BLaER1 treated with 17β-estradiol and CSF1 and Interleukin-3, amounts not matched to agents 10 nM and 100 nM (cell line): Measurements from ENCODE around the gene STK4.
"Not testable (repeated sequence)": the region's sequence is repeated elsewhere in the genome, so short reads cannot be mapped to it uniquely, and the experiment has no call there.

Experiments
- H3K27ac ChIP-seq, 11 experiments: shearing (Covaris generic); formaldehyde crosslinking; 2 replicates each; pipeline ENCODE4 v1.8.1; 2022
- H3K27me3 ChIP-seq, 11 experiments: shearing (Covaris generic); formaldehyde crosslinking; 2 replicates each; pipeline ENCODE4 v1.8.1; 2022
- H3K36me3 ChIP-seq, 11 experiments: shearing (Covaris generic); formaldehyde crosslinking; 2 replicates each; pipeline ENCODE4 v1.8.1; 2022
- H3K4me1 ChIP-seq, 10 experiments: shearing (Covaris generic); formaldehyde crosslinking; 2 replicates each; pipeline ENCODE4 v1.8.1; 2022
- H3K4me2 ChIP-seq, 11 experiments: shearing (Covaris generic); formaldehyde crosslinking; 2 replicates each; pipeline ENCODE4 v1.8.1; 2022
- H3K4me3 ChIP-seq, 10 experiments: shearing (Covaris generic); formaldehyde crosslinking; 2 replicates each; pipeline ENCODE4 v1.8.1; 2022
- H3K9ac ChIP-seq, 11 experiments: shearing (Covaris generic); formaldehyde crosslinking; 2 replicates each; pipeline ENCODE4 v1.8.1; 2022
- H3K9me3 ChIP-seq, 11 experiments: shearing (Covaris generic); formaldehyde crosslinking; replicated peaks in 1 of 11; 2 replicates each; pipeline ENCODE4 v1.8.1; 2022
- H4K20me1 ChIP-seq, 11 experiments: shearing (Covaris generic); formaldehyde crosslinking; 2 replicates each; pipeline ENCODE4 v1.8.1; 2022
- Cebpa-rat ChIP-seq, 11 experiments: shearing (Covaris generic); IDR thresholded peaks; 2 replicates each; pipeline ENCODE4 v1.8.1; 2022

The STK4 gene

GRCh38 chr20:45019762-45020123 is 53.4 kb downstream of the STK4 start:
- H3K27ac ChIP-seq = no peak overlapping the region
- no peak overlapping the region for H3K9ac ChIP-seq
- no peak overlapping the region for H3K4me2 ChIP-seq
- TF ChIP-seq Cebpa-rat (IDR thresholded peaks at IDR 0.05) = no peak
- H3K36me3 ChIP-seq = peaks cover 53 to 97% (median 90%) of the 10 kb centered on the region in 11 experiments
- H3K9me3 ChIP-seq = no peaks in the 10 kb centered on the region
- no peak overlapping the region for H3K4me3 ChIP-seq
- peaks cover 0 to 84% (median 5%) of the 10 kb centered on the region in 11 experiments; a peak in 8 of 22 replicates for H4K20me1 ChIP-seq
- no peaks in the 10 kb centered on the region for H3K27me3 ChIP-seq
- no peaks in the 10 kb centered on the region for H3K4me1 ChIP-seq

- Histone ChIP-seq H3K27me3 (no peaks in the 10 kb centered on the region), H3K4me2 (no peak overlapping the region), H3K27ac (no peak overlapping the region), H3K9ac (no peak overlapping the region), H4K20me1 (peaks cover 0 to 78% (median 5%) of the 10 kb centered on the region in 11 experiments; a peak in 7 of 22 replicates), H3K36me3 (peaks cover 54 to 97% (median 90%) of the 10 kb centered on the region in 11 experiments), H3K4me3 (no peak overlapping the region), H3K4me1 (no peaks in the 10 kb centered on the region), H3K9me3 (no peaks in the 10 kb centered on the region)
- no peak for TF ChIP-seq Cebpa-rat (IDR thresholded peaks at IDR 0.05)
These were observed 54.0 kb downstream of the STK4 start for GRCh38 chr20:45020236-45020886.

GRCh38 chr20:45021631-45022030 is 55.3 kb downstream of the STK4 start:
- no peak overlapping the region for H3K4me3 ChIP-seq
- no peak overlapping the region for H3K27ac ChIP-seq
- TF ChIP-seq Cebpa-rat (IDR thresholded peaks at IDR 0.05) = no peak
- no peak overlapping the region for H3K4me2 ChIP-seq
- no peaks in the 10 kb centered on the region for H3K4me1 ChIP-seq
- no peaks in the 10 kb centered on the region for H3K27me3 ChIP-seq
- H3K9ac ChIP-seq = no peak overlapping the region
- H3K36me3 ChIP-seq = peaks cover 54 to 97% (median 90%) of the 10 kb centered on the region in 11 experiments
- peaks cover 0 to 75% (median 5%) of the 10 kb centered on the region in 11 experiments; a peak in 6 of 22 replicates for H4K20me1 ChIP-seq
- no peaks in the 10 kb centered on the region for H3K9me3 ChIP-seq

GRCh38 chr20:45023140-45023539 is 56.8 kb downstream of the STK4 start:
- H3K4me1 ChIP-seq, H3K9ac ChIP-seq, H3K27ac ChIP-seq, H3K9me3 ChIP-seq, H3K4me2 ChIP-seq, H3K27me3 ChIP-seq, H3K4me3 ChIP-seq: not testable (repeated sequence)
- H3K36me3 ChIP-seq = peaks cover 55 to 97% (median 90%) of the 10 kb centered on the region in 11 experiments
- H4K20me1 ChIP-seq = peaks cover 0 to 73% (median 5%) of the 10 kb centered on the region in 11 experiments; a peak in 8 of 22 replicates

- Histone ChIP-seq H3K4me1 (no peaks in the 10 kb centered on the region), H3K4me3 (no peak overlapping the region), H3K36me3 (peaks cover 84 to 99% (median 96%) of the 10 kb centered on the region in 11 experiments), H3K27me3 (no peaks in the 10 kb centered on the region), H3K9me3 (peaks cover 0 to 8% (median 0%) of the 10 kb centered on the region in 11 experiments; a peak in 5 of 22 replicates), H3K9ac (no peak overlapping the region), H3K27ac (no peak overlapping the region), H3K4me2 (no peak overlapping the region), H4K20me1 (peaks cover 0 to 71% (median 0%) of the 10 kb centered on the region in 11 experiments; a peak in 8 of 22 replicates)
- TF ChIP-seq Cebpa-rat (IDR thresholded peaks at IDR 0.05) = no peak
These were observed 62.3 kb downstream of the STK4 start for GRCh38 chr20:45028424-45029136.

GRCh38 chr20:45029884-45030283 is 63.6 kb downstream of the STK4 start:
- H3K4me1 ChIP-seq = no peaks in the 10 kb centered on the region
- H3K9ac ChIP-seq = no peak overlapping the region
- H3K9me3 ChIP-seq = peaks cover 0 to 8% (median 0%) of the 10 kb centered on the region in 11 experiments; a peak in 5 of 22 replicates
- H3K27ac ChIP-seq = no peak overlapping the region
- H3K4me2 ChIP-seq = no peak overlapping the region
- H3K36me3 ChIP-seq = peaks cover 81 to 97% (median 92%) of the 10 kb centered on the region in 11 experiments
- H4K20me1 ChIP-seq = peaks cover 0 to 68% (median 0%) of the 10 kb centered on the region in 11 experiments; a peak in 8 of 22 replicates
- H3K27me3 ChIP-seq = no peaks in the 10 kb centered on the region
- H3K4me3 ChIP-seq = no peak overlapping the region
- no peak for TF ChIP-seq Cebpa-rat (IDR thresholded peaks at IDR 0.05)

GRCh38 chr20:45032276-45032675 is 66.0 kb downstream of the STK4 start:
- TF ChIP-seq Cebpa-rat (IDR thresholded peaks at IDR 0.05) = no peak
- H4K20me1 ChIP-seq = peaks cover 0 to 70% (median 13%) of the 10 kb centered on the region in 11 experiments; a peak in 10 of 22 replicates
- peaks cover 0 to 8% (median 0%) of the 10 kb centered on the region in 11 experiments; a peak in 5 of 22 replicates for H3K9me3 ChIP-seq
- peaks cover 9 to 21% (median 17%) of the 10 kb centered on the region in 10 experiments; a peak in 19 of 20 replicates for H3K4me1 ChIP-seq
- no peak overlapping the region for H3K4me3 ChIP-seq
- H3K4me2 ChIP-seq = no peak overlapping the region
- peaks cover 58 to 90% (median 79%) of the 10 kb centered on the region in 11 experiments for H3K36me3 ChIP-seq
- no peaks in the 10 kb centered on the region for H3K27me3 ChIP-seq
- H3K27ac ChIP-seq = no peak overlapping the region
- H3K9ac ChIP-seq = no peak overlapping the region

- H3K4me3 ChIP-seq = no peak overlapping the region
- H3K9ac ChIP-seq = no peak overlapping the region
- TF ChIP-seq Cebpa-rat (IDR thresholded peaks at IDR 0.05) = no peak
- H3K4me1 ChIP-seq = peaks cover 9 to 23% (median 17%) of the 10 kb centered on the region in 10 experiments; a peak in 19 of 20 replicates
- H3K27me3 ChIP-seq = no peaks in the 10 kb centered on the region
- peaks cover 0 to 66% (median 13%) of the 10 kb centered on the region in 11 experiments; a peak in 10 of 22 replicates for H4K20me1 ChIP-seq
- H3K36me3 ChIP-seq = peaks cover 55 to 90% (median 75%) of the 10 kb centered on the region in 11 experiments
- H3K4me2 ChIP-seq = no peak overlapping the region
- H3K27ac ChIP-seq = no peak overlapping the region
- H3K9me3 ChIP-seq = peaks cover 0 to 8% (median 0%) of the 10 kb centered on the region in 11 experiments; a peak in 5 of 22 replicates
These were observed 66.5 kb downstream of the STK4 start for GRCh38 chr20:45032781-45033180.

- H3K27ac ChIP-seq = no peak overlapping the region
- no peak overlapping the region for H3K4me2 ChIP-seq
- H3K9ac ChIP-seq = no peak overlapping the region
- no peak overlapping the region for H3K4me3 ChIP-seq
- peaks cover 9 to 39% (median 18%) of the 10 kb centered on the region in 10 experiments; a peak in 19 of 20 replicates for H3K4me1 ChIP-seq
- peaks cover 0 to 51% (median 9%) of the 10 kb centered on the region in 11 experiments; a peak in 10 of 22 replicates for H4K20me1 ChIP-seq
- peaks cover 39 to 76% (median 59%) of the 10 kb centered on the region in 11 experiments for H3K36me3 ChIP-seq
- no peaks in the 10 kb centered on the region for H3K27me3 ChIP-seq
- peaks cover 0 to 8% (median 0%) of the 10 kb centered on the region in 11 experiments; a peak in 5 of 22 replicates for H3K9me3 ChIP-seq
- no peak for TF ChIP-seq Cebpa-rat (IDR thresholded peaks at IDR 0.05)
These were observed 68.1 kb downstream of the STK4 start for GRCh38 chr20:45034436-45034835.
